HepG2 (cell line): ENCODE results near the gene NOM1. TPM values are rescaled to one million over a fixed set of nuclear protein-coding genes. Genes with fewer than 3 reads are reported as not detected.

Source experiments
- AHR ChIP-seq: IDR thresholded peaks from 2 replicates; pipeline ENCODE4 v1.6.1; 2018; ENCODE audit warnings: missing genetic modification reagents, missing compliant biosample characterization
- BRCA1 ChIP-seq: sonication (generic); formaldehyde crosslinking; IDR thresholded peaks from 2 replicates; pipeline ENCODE4 v1.4.0; 2020; ENCODE audit warnings: missing genetic modification reagents
- CHCHD3 ChIP-seq: sonication (generic); formaldehyde crosslinking; IDR thresholded peaks from 2 replicates; pipeline ENCODE4 v1.8.0; 2022; ENCODE audit warnings: mild to moderate bottlenecking, missing genetic modification reagents, moderate library complexity
- GABPB1 ChIP-seq: IDR thresholded peaks from 2 replicates; pipeline ENCODE4 v1.6.1; 2016; ENCODE audit warnings: mild to moderate bottlenecking, missing genetic modification reagents, moderate library complexity, missing compliant biosample characterization
- HDAC2 ChIP-seq: sonication (generic); formaldehyde crosslinking; IDR thresholded peaks from 2 replicates; pipeline ENCODE4 v1.4.0; 2020; ENCODE audit warnings: missing genetic modification reagents
- HOXA9 ChIP-seq: sonication (generic); formaldehyde crosslinking; IDR thresholded peaks from 2 replicates; pipeline ENCODE4 v1.8.1; 2022; ENCODE audit warnings: missing genetic modification reagents, mild to moderate bottlenecking, moderate library complexity, borderline replicate concordance
- ISL2 ChIP-seq: sonication (generic); formaldehyde crosslinking; IDR thresholded peaks from 2 replicates; pipeline ENCODE4 v1.5.0; 2020; ENCODE audit warnings: missing genetic modification reagents
- KDM4B ChIP-seq: sonication (generic); formaldehyde crosslinking; IDR thresholded peaks from 2 replicates; pipeline ENCODE4 v1.4.0; 2020; ENCODE audit warnings: missing genetic modification reagents
- KMT2A ChIP-seq: sonication (generic); formaldehyde crosslinking; IDR thresholded peaks from 2 replicates; pipeline ENCODE4 v1.4.0; 2020; ENCODE audit warnings: missing genetic modification reagents
- MAF1 ChIP-seq: sonication (generic); formaldehyde crosslinking; IDR thresholded peaks from 2 replicates; pipeline ENCODE4 v1.5.0; 2020; ENCODE audit warnings: missing genetic modification reagents, borderline replicate concordance
- MEIS2 ChIP-seq: sonication (generic); formaldehyde crosslinking; IDR thresholded peaks from 2 replicates; pipeline ENCODE4 v1.9.0; 2021; ENCODE audit warnings: mild to moderate bottlenecking, missing genetic modification reagents
- MLX ChIP-seq: IDR thresholded peaks from 2 replicates; pipeline ENCODE4 v1.6.1; 2016
- PHF21A ChIP-seq: sonication (generic); formaldehyde crosslinking; IDR thresholded peaks from 2 replicates; pipeline ENCODE4 v1.5.0; 2020; ENCODE audit warnings: mild to moderate bottlenecking, missing genetic modification reagents
- PITX1 ChIP-seq: sonication (generic); formaldehyde crosslinking; IDR thresholded peaks from 2 replicates; pipeline ENCODE4 v1.5.1; 2020; ENCODE audit warnings: mild to moderate bottlenecking, missing genetic modification reagents
- POLR2A ChIP-seq, 2 experiments: IDR thresholded peaks; 2 replicates each; pipeline ENCODE4 v1.6.1; 2011; ENCODE audit warnings: low read depth in 2 of 2, low read length in 2 of 2, mild to moderate bottlenecking in 1 of 2, moderate library complexity in 1 of 2; ENCODE audit not compliant: insufficient read depth in 1 of 2
- REL ChIP-seq: sonication (generic); formaldehyde crosslinking; conservative IDR thresholded peaks from 2 replicates; pipeline ENCODE4 v1.8.0; 2022; ENCODE audit warnings: mild to moderate bottlenecking, missing genetic modification reagents, moderate library complexity
- REPIN1 ChIP-seq: sonication (generic); formaldehyde crosslinking; IDR thresholded peaks from 2 replicates; pipeline ENCODE4 v1.8.0; 2022; ENCODE audit warnings: missing genetic modification reagents, low read depth, mild to moderate bottlenecking, borderline replicate concordance
- RXRB ChIP-seq: IDR thresholded peaks from 2 replicates; pipeline ENCODE4 v1.6.1; 2016; ENCODE audit warnings: borderline replicate concordance, missing genetic modification reagents, missing compliant biosample characterization
- SOX13 ChIP-seq, 3 experiments: fragments of 450-650 bp in 1 of 3; sonication (generic) in 1 of 3; formaldehyde crosslinking in 1 of 3; IDR thresholded peaks in 2 of 3; conservative IDR thresholded peaks in 1 of 3; 2 replicates each; pipeline versions ENCODE4 v1.5.0 to v1.6.1; 2016 to 2020; ENCODE audit warnings: antibody characterized with exemption in 1 of 3, mild to moderate bottlenecking in 1 of 3, missing compliant biosample characterization in 1 of 3, missing genetic modification reagents in 1 of 3, moderate library complexity in 1 of 3
- STAG1 ChIP-seq: sonication (generic); formaldehyde crosslinking; IDR thresholded peaks from 2 replicates; pipeline ENCODE4 v1.4.0; 2020; ENCODE audit warnings: missing genetic modification reagents
- TBX3 ChIP-seq: fragments of 450-650 bp; IDR thresholded peaks from 2 replicates; pipeline ENCODE4 v1.6.1; 2017; ENCODE audit warnings: antibody characterized with exemption, mild to moderate bottlenecking, inconsistent platforms, borderline replicate concordance
- ZFP36 ChIP-seq: fragments of 150-350 bp; IDR thresholded peaks from 2 replicates; pipeline ENCODE4 v1.6.1; 2018; ENCODE audit warnings: borderline replicate concordance, low read length, low read depth; ENCODE audit not compliant: partially characterized antibody
- ZMYM3 ChIP-seq: sonication (generic); formaldehyde crosslinking; IDR thresholded peaks from 2 replicates; pipeline ENCODE4 v1.5.1; 2020; ENCODE audit warnings: mild to moderate bottlenecking, missing genetic modification reagents
- ZNF382 ChIP-seq: sonication (generic); formaldehyde crosslinking; IDR thresholded peaks from 2 replicates; pipeline ENCODE4 v1.5.0; 2020; ENCODE audit warnings: missing genetic modification reagents, mild to moderate bottlenecking, borderline replicate concordance
- ZNF550 ChIP-seq: sonication (generic); formaldehyde crosslinking; IDR thresholded peaks from 2 replicates; pipeline ENCODE4 v1.4.0; 2020; ENCODE audit warnings: mild to moderate bottlenecking, missing genetic modification reagents, borderline replicate concordance
- ZNF614 ChIP-seq: IDR thresholded peaks from 2 replicates; pipeline ENCODE4 v1.6.1; 2018; ENCODE audit warnings: missing biosample characterization, missing genetic modification reagents, inconsistent platforms, borderline replicate concordance
- ZNF713 ChIP-seq: sonication (generic); formaldehyde crosslinking; IDR thresholded peaks from 2 replicates; pipeline ENCODE4 v1.4.0; 2020; ENCODE audit warnings: mild to moderate bottlenecking, missing genetic modification reagents
- polyA plus RNA-seq, 8 experiments: library from polyadenylated mRNA; depleted of rRNA in 3 of 8; stranded (reverse) in 7 of 8; unstranded in 1 of 8; fragments of >200 nt; fragmentation: Illumina TruSeq in 4 of 8; extraction: Trizol in 4 of 8; gene quantifications; 2 replicates each; pipeline versions ENCODE4 v1.2.1 to v1.2.3, GENCODE V29; 2011 to 2016; ENCODE audit warnings: low read depth in 4 of 8, missing spikeins in 1 of 8, mixed read lengths in 1 of 8; ENCODE audit not compliant: insufficient read depth in 1 of 8
- total RNA-seq, 5 experiments: library from RNA; depleted of rRNA; stranded (reverse); fragments of >200 nt; fragmentation: Illumina TruSeq; extraction: Trizol; gene quantifications; 2 replicates each; pipeline ENCODE4 v1.2.3, GENCODE V29; 2016; ENCODE audit warnings: low read depth in 1 of 5

Gene NOM1
- total and polyA plus RNA-seq, 2 of the 13 experiments (the other 11 are each of a cell fraction or from before 2014, with no cell fraction given) = 14.2 to 26.2 TPM

DNA sequence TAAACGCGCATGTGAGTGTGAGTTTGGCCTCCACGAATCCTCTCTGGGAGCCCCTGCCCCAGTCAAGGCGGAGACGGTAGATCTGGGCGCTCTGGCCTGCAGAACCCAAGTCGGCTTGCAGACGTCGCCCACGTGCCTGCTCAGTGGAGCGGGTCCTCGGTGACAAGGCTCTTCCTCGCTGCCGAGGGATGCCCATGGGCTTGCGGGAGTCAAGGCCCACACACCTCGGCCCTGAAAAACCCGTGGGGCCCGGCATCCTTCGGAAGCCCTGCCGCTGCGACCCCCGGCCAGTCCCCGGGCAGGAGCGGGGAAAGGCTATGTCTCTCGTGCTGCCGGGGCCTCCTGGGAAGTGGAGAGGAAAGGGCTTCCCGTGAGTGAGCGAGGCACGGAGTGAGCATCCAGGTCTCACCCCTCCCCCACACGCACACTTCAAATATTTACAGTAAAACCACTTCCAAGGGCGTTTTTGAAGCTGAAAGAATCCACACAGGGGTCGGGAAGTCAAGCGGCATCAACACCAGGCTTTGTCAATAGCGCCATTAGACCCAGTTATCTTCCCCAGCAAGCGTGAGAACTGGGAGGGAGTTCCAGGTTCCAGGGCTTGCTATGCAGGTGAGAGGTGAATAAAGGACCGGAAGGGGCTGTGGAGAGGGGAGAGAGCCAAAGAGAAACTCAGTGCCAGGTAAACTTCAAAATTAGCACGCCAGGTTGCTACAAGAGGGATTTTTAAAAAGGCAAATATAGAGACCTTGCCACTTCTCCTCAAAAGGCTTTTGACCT lies 62.0 kb downstream of the NOM1 start (continued):
- TF ChIP-seq REL (CRISPR knock-in tag) (0 out of 2 replicates have a peak, but pooled peaks have one; percentile 49), ZNF614 (CRISPR knock-in tag) (no peak), STAG1 (CRISPR knock-in tag) (no peak), POLR2A (IDR thresholded peaks at IDR 0.05; ENCODE audit: insufficient read depth in 1 of 2, low read depth in 2 of 2, low read length in 2 of 2) (peak; percentile 22 to 30; a peak in 1 of 4 replicates), PHF21A (peak; percentile 67), MAF1 (CRISPR knock-in tag) (no peak), BRCA1 (CRISPR knock-in tag) (no peak), ZNF713 (CRISPR knock-in tag) (no peak), MLX (CRISPR knock-in tag) (no peak), KDM4B (CRISPR knock-in tag) (0 out of 2 replicates have a peak, but pooled peaks have one; percentile 22), REPIN1 (CRISPR knock-in tag) (peak; percentile 46; the same call in 1 of the 2 replicates), ZNF550 (CRISPR knock-in tag) (no peak), RXRB (peak; percentile 83), PITX1 (CRISPR knock-in tag) (peak; percentile 74; the same call in 1 of the 2 replicates), HOXA9 (CRISPR knock-in tag) (no peak), HDAC2 (CRISPR knock-in tag) (peak; percentile 83), CHCHD3 (CRISPR knock-in tag) (no peak; the same call in 1 of the 2 replicates), AHR (CRISPR knock-in tag) (no peak), ZFP36 (no peak), GABPB1 (peak; percentile 53), MEIS2 (no peak), KMT2A (0 out of 2 replicates have a peak, but pooled peaks have one; percentile 21), ISL2 (CRISPR knock-in tag) (peak; percentile 73; the same call in 1 of the 2 replicates), ZNF382 (CRISPR knock-in tag) (no peak), SOX13 (IDR thresholded peaks at IDR 0.05) (peak; percentile 42; the same call in 1 of the 2 replicates), SOX13 (CRISPR knock-in tag; conservative IDR thresholded peaks at IDR 0.05 in 1 of 2, IDR thresholded peaks at IDR 0.05 in 1 of 2) (peak in 1 of 2 experiments; percentile 69; a peak in 2 of 4 replicates), TBX3 (peak; percentile 90), ZMYM3 (CRISPR knock-in tag) (no peak)
